HEK293 (cell line): Measurements from ENCODE around the gene DPH5.

Experiments
- CTCF ChIA-PET: fragments of 350-600 bp; formaldehyde crosslinking; extraction: SDS; loops from one replicate; lab custom pipeline; 2021; ENCODE audit warnings: antibody characterized with exemption; lab: Yijun Ruan, JAX
- POLR2A ChIA-PET: fragments of 300-600 bp; formaldehyde crosslinking; extraction: SDS; loops from one replicate; lab custom pipeline; 2020; ENCODE audit warnings: antibody characterized with exemption, inconsistent platforms; lab: Yijun Ruan, JAX
- H3K27ac ChIP-seq: fragments of 200-500 bp; sonication (Bioruptor generic); 2 replicates; pipeline ENCODE4 v1.5.1; 2014; ENCODE audit warnings: low read depth, low read length, control low read depth, inconsistent platforms; ENCODE audit errors: extremely low read depth
- H3K36me3 ChIP-seq, 2 experiments: fragments of 200-500 bp in 1 of 2; sonication (Bioruptor generic) in 1 of 2; 1 replicate in 1 of 2; 2 replicates in 1 of 2; pipeline ENCODE4 v1.5.1; 2014 to 2017; ENCODE audit warnings: inconsistent platforms in 2 of 2, low read length in 2 of 2; ENCODE audit not compliant: control insufficient read depth in 2 of 2, insufficient read depth in 1 of 2
- H3K4me1 ChIP-seq: fragments of 200-500 bp; sonication (Bioruptor generic); 2 replicates; pipeline ENCODE4 v1.5.1; 2014; ENCODE audit warnings: mild to moderate bottlenecking, low read length, inconsistent platforms; ENCODE audit not compliant: control insufficient read depth, insufficient read depth
- H3K4me3 ChIP-seq: 2 replicates; pipeline ENCODE4 v1.5.1; 2011; ENCODE audit warnings: low read depth, mild to moderate bottlenecking, control low read depth, low read length, moderate library complexity
- H3K9me3 ChIP-seq: fragments of 200-500 bp; sonication (Bioruptor generic); 2 replicates; pipeline ENCODE4 v1.5.1; 2014; ENCODE audit warnings: low read depth, low read length, inconsistent platforms; ENCODE audit not compliant: control insufficient read depth, insufficient read depth
- GLI2 ChIP-seq: fragments of 450-650 bp; formaldehyde crosslinking; IDR thresholded peaks from 2 replicates; pipeline ENCODE4; 2017; ENCODE audit warnings: missing biosample characterization, missing genetic modification characterization, low read depth, borderline replicate concordance
- GLI4 ChIP-seq: fragments of 450-650 bp; formaldehyde crosslinking; IDR thresholded peaks from 2 replicates; pipeline ENCODE4 v1.5.1; 2016; ENCODE audit warnings: missing biosample characterization, missing genetic modification characterization
- KLF17 ChIP-seq: fragments of 450-650 bp; formaldehyde crosslinking; IDR thresholded peaks from 2 replicates; pipeline ENCODE4 v1.5.1; 2016; ENCODE audit warnings: missing biosample characterization, missing genetic modification characterization
- PRDM1 ChIP-seq: fragments of 450-650 bp; formaldehyde crosslinking; IDR thresholded peaks from 2 replicates; pipeline ENCODE4; 2016; ENCODE audit warnings: missing biosample characterization, missing genetic modification characterization
- TCF7L2 ChIP-seq: IDR thresholded peaks from 2 replicates; pipeline ENCODE4 v1.6.1; 2011; ENCODE audit warnings: low read depth, mild to moderate bottlenecking, inconsistent platforms, low read length, moderate library complexity, borderline replicate concordance
- YY2 ChIP-seq: fragments of 450-650 bp; formaldehyde crosslinking; IDR thresholded peaks from 2 replicates; pipeline ENCODE4 v1.5.1; 2016; ENCODE audit warnings: missing biosample characterization, missing genetic modification characterization
- ZBTB1 ChIP-seq: fragments of 450-650 bp; formaldehyde crosslinking; IDR thresholded peaks from 2 replicates; pipeline ENCODE4 v1.5.1; 2016; ENCODE audit warnings: missing biosample characterization, missing genetic modification characterization
- ZBTB17 ChIP-seq: fragments of 450-650 bp; formaldehyde crosslinking; IDR thresholded peaks from 2 replicates; pipeline ENCODE4 v1.5.1; 2016; ENCODE audit warnings: missing biosample characterization, missing genetic modification characterization
- ZNF140 ChIP-seq: fragments of 450-650 bp; formaldehyde crosslinking; IDR thresholded peaks from 2 replicates; pipeline ENCODE4 v1.5.1; 2016; ENCODE audit warnings: missing biosample characterization, missing genetic modification characterization
- ZNF155 ChIP-seq: fragments of 450-650 bp; formaldehyde crosslinking; IDR thresholded peaks from 2 replicates; pipeline ENCODE4 v1.5.1; 2016; ENCODE audit warnings: missing biosample characterization, missing genetic modification characterization
- ZNF280C ChIP-seq: fragments of 450-650 bp; formaldehyde crosslinking; IDR thresholded peaks from 2 replicates; pipeline ENCODE4 v1.5.1; 2016; ENCODE audit warnings: missing biosample characterization, missing genetic modification characterization
- ZNF354C ChIP-seq: fragments of 450-650 bp; formaldehyde crosslinking; IDR thresholded peaks from 2 replicates; pipeline ENCODE4 v1.5.1; 2016; ENCODE audit warnings: missing biosample characterization, missing genetic modification characterization, low read depth, borderline replicate concordance
- ZNF398 ChIP-seq: fragments of 450-650 bp; formaldehyde crosslinking; IDR thresholded peaks from 2 replicates; pipeline ENCODE4 v1.5.1; 2017; ENCODE audit warnings: missing biosample characterization, missing genetic modification characterization
- ZNF426 ChIP-seq: fragments of 450-650 bp; formaldehyde crosslinking; IDR thresholded peaks from 2 replicates; pipeline ENCODE4 v1.5.1; 2017; ENCODE audit warnings: missing biosample characterization, missing genetic modification characterization, mild to moderate bottlenecking, inconsistent platforms, moderate library complexity
- ZNF48 ChIP-seq: fragments of 450-650 bp; formaldehyde crosslinking; IDR thresholded peaks from 2 replicates; pipeline ENCODE4 v1.5.1; 2016; ENCODE audit warnings: missing biosample characterization, missing genetic modification characterization
- ZNF549 ChIP-seq: fragments of 450-650 bp; IDR thresholded peaks from 2 replicates; pipeline ENCODE4 v1.5.1; 2018; ENCODE audit warnings: missing biosample characterization, missing genetic modification characterization, mild to moderate bottlenecking, inconsistent platforms, moderate library complexity
- ZNF621 ChIP-seq: fragments of 450-650 bp; formaldehyde crosslinking; IDR thresholded peaks from 2 replicates; pipeline ENCODE4 v1.5.1; 2017; ENCODE audit warnings: missing biosample characterization, missing genetic modification characterization
- ZNF624 ChIP-seq: fragments of 450-650 bp; formaldehyde crosslinking; IDR thresholded peaks from 2 replicates; pipeline ENCODE4 v1.5.1; 2017; ENCODE audit warnings: missing biosample characterization, missing genetic modification characterization
- ZNF626 ChIP-seq: fragments of 450-650 bp; sonication (Bioruptor Pico); formaldehyde crosslinking; IDR thresholded peaks from 2 replicates; pipeline ENCODE4 v1.5.1; 2018; ENCODE audit warnings: missing biosample characterization, missing genetic modification characterization, inconsistent platforms
- ZNF654 ChIP-seq: fragments of 450-650 bp; formaldehyde crosslinking; IDR thresholded peaks from 2 replicates; pipeline ENCODE4 v1.5.1; 2016; ENCODE audit warnings: low read depth, missing biosample characterization, missing genetic modification characterization
- ZNF704 ChIP-seq: fragments of 450-650 bp; formaldehyde crosslinking; IDR thresholded peaks from 2 replicates; pipeline ENCODE4 v1.5.1; 2016; ENCODE audit warnings: missing biosample characterization, missing genetic modification characterization
- ZNF707 ChIP-seq: fragments of 450-650 bp; formaldehyde crosslinking; IDR thresholded peaks from 2 replicates; pipeline ENCODE4 v1.5.1; 2016; ENCODE audit warnings: missing biosample characterization, missing genetic modification characterization
- ZSCAN23 ChIP-seq: fragments of 450-650 bp; formaldehyde crosslinking; IDR thresholded peaks from 2 replicates; pipeline ENCODE4 v1.5.1; 2016; ENCODE audit warnings: missing biosample characterization, missing genetic modification characterization

DPH5 gene

GRCh38 chr1:101043776-101044175 lies 18.2 kb upstream of the DPH5 start:
- Histone ChIP-seq H3K36me3 (peaks cover 0 to 12% of the 10 kb centered on the region in 2 experiments; a peak in 1 of 3 replicates), H3K27ac (no peak overlapping the region), H3K4me3 (no peak overlapping the region)
- CTCF ChIA-PET, result interaction anchor here (1.0 to 1.9 kb wide), 3 partner anchors 87 to 202 kb away, joined by 4 to 8 read pairs (median 4); no protein-coding TSS in a partner anchor
- no peak for TF ChIP-seq ZSCAN23
- 0 out of 2 replicates have a peak, but pooled peaks have one; percentile 15 for TF ChIP-seq ZNF398 (tag by site-specific recombination)
- TF ChIP-seq ZNF426, result no peak
- no peak for TF ChIP-seq ZNF354C (tag by site-specific recombination)
- no peak for TF ChIP-seq ZNF624 (tag by site-specific recombination)
- no peak for TF ChIP-seq ZNF549 (tag by site-specific recombination)
- TF ChIP-seq ZNF704 (tag by site-specific recombination), result no peak
- TF ChIP-seq KLF17, result no peak
- no peak for TF ChIP-seq ZNF155 (tag by site-specific recombination)
- TF ChIP-seq GLI4 (tag by site-specific recombination), result no peak
- no peak for TF ChIP-seq ZNF280C
- TF ChIP-seq ZBTB17 (tag by site-specific recombination), result peak; percentile 51; the same call in 1 of the 2 replicates
- TF ChIP-seq ZNF621 (tag by site-specific recombination), result no peak
- TF ChIP-seq PRDM1 (tag by site-specific recombination), result 0 out of 2 replicates have a peak, but pooled peaks have one; percentile 29
- TF ChIP-seq ZNF140 (tag by site-specific recombination), result no peak
- TF ChIP-seq ZNF626, result no peak
- TF ChIP-seq ZBTB1 (tag by site-specific recombination), result no peak
- TF ChIP-seq ZNF48 (tag by site-specific recombination), result no peak
- TF ChIP-seq ZNF654 (tag by site-specific recombination), result peak; percentile 7; the same call in 1 of the 2 replicates
- TF ChIP-seq YY2 (tag by site-specific recombination), result no peak
- no peak for TF ChIP-seq TCF7L2
- TF ChIP-seq, all 188 proteins: peak for 4
- H3K9me3 ChIP-seq, result no peaks in the 10 kb centered on the region
- H3K4me1 ChIP-seq, result no peaks in the 10 kb centered on the region
- POLR2A ChIA-PET, result no interaction called here

GRCh38 chr1:101041300-101041699 lies 15.7 kb upstream of the DPH5 start:
- Histone ChIP-seq H3K36me3 (peaks cover 0 to 22% of the 10 kb centered on the region in 2 experiments; a peak in 2 of 3 replicates), H3K4me1 (no peaks in the 10 kb centered on the region), H3K27ac (no peak overlapping the region), H3K4me3 (no peak overlapping the region), H3K9me3 (no peaks in the 10 kb centered on the region)
- ChIA-PET CTCF (interaction anchor here (0.7 kb wide), 1 partner anchor 1469 kb away, joined by 7 read pairs; no protein-coding TSS in a partner anchor), POLR2A (no interaction called here)
- TF ChIP-seq ZNF707 (tag by site-specific recombination), result peak; percentile 78
- no peak for TF ChIP-seq GLI2 (tag by site-specific recombination)
